H9 (cell line): Measurements from ENCODE around the gene KCNA2. TPM values are rescaled to one million over a fixed set of nuclear protein-coding genes. Genes with fewer than 3 reads are reported as not detected.

ENCODE experiments used
- DNase-seq: peaks from one replicate; pipeline ENCODE4 v3.0.0-alpha.2; 2017
- H2AFZ ChIP-seq: one replicate; pipeline ENCODE4 v1.6.1; 2013; ENCODE audit warnings: mild to moderate bottlenecking, low read length, control low read depth, moderate library complexity
- H2AK5ac ChIP-seq: 2 replicates; pipeline ENCODE4 v1.6.1; 2013; ENCODE audit warnings: low read length, control low read depth, mixed read lengths; ENCODE audit not compliant: insufficient read length
- H2BK120ac ChIP-seq: one replicate; pipeline ENCODE4 v1.6.1; 2013; ENCODE audit warnings: low read depth, mild to moderate bottlenecking, low read length, control low read depth, inconsistent platforms; ENCODE audit not compliant: poor library complexity, severe bottlenecking
- H2BK12ac ChIP-seq: 2 replicates; pipeline ENCODE4 v1.6.1; 2013; ENCODE audit warnings: low read length, control low read depth, mixed read lengths, low read depth; ENCODE audit not compliant: insufficient read length
- H2BK15ac ChIP-seq: 2 replicates; pipeline ENCODE4 v1.6.1; 2013; ENCODE audit warnings: low read depth, low read length, control low read depth
- H2BK20ac ChIP-seq: one replicate; pipeline ENCODE4 v1.6.1; 2013; ENCODE audit warnings: low read depth, mild to moderate bottlenecking, low read length, control low read depth, inconsistent platforms; ENCODE audit not compliant: poor library complexity, severe bottlenecking
- H2BK5ac ChIP-seq: 2 replicates; pipeline ENCODE4 v1.6.1; 2013; ENCODE audit warnings: low read length, control low read depth, mixed read lengths; ENCODE audit not compliant: insufficient read length
- H3K14ac ChIP-seq: 2 replicates; pipeline ENCODE4 v1.6.1; 2013; ENCODE audit warnings: low read length, control low read depth; ENCODE audit not compliant: insufficient read depth
- H3K18ac ChIP-seq: 2 replicates; pipeline ENCODE4 v1.6.1; 2013; ENCODE audit warnings: low read depth, mild to moderate bottlenecking, mixed read lengths, low read length, control low read depth; ENCODE audit not compliant: insufficient read length
- H3K23ac ChIP-seq: 2 replicates; pipeline ENCODE4 v1.6.1; 2013; ENCODE audit warnings: low read length, control low read depth, mixed read lengths, low read depth; ENCODE audit not compliant: insufficient read length
- H3K23me2 ChIP-seq: 2 replicates; pipeline ENCODE4 v1.6.1; 2013; ENCODE audit warnings: low read depth, mild to moderate bottlenecking, mixed read lengths, low read length, control low read depth; ENCODE audit not compliant: insufficient read length, poor library complexity, severe bottlenecking
- H3K27ac ChIP-seq: 2 replicates; pipeline ENCODE4 v1.5.1; 2013; ENCODE audit warnings: low read length, control low read depth, mixed read lengths, low read depth; ENCODE audit not compliant: insufficient read length
- H3K27me3 ChIP-seq: 2 replicates; pipeline ENCODE4 v1.6.1; 2013; ENCODE audit warnings: low read length, control low read depth, inconsistent platforms; ENCODE audit not compliant: insufficient read depth
- H3K4ac ChIP-seq: 2 replicates; pipeline ENCODE4 v1.6.1; 2013; ENCODE audit warnings: low read depth, mild to moderate bottlenecking, control low read depth, inconsistent platforms, low read length, moderate library complexity
- H3K4me1 ChIP-seq: 2 replicates; pipeline ENCODE4 v1.6.1; 2013; ENCODE audit warnings: low read length, control low read depth, inconsistent platforms; ENCODE audit not compliant: insufficient read depth
- H3K4me2 ChIP-seq: 2 replicates; pipeline ENCODE4 v1.6.1; 2013; ENCODE audit warnings: low read length, control low read depth, mixed read lengths; ENCODE audit not compliant: insufficient read length, insufficient read depth
- H3K56ac ChIP-seq: 2 replicates; pipeline ENCODE4 v1.6.1; 2013; ENCODE audit warnings: low read depth, mild to moderate bottlenecking, mixed read lengths, low read length, control low read depth; ENCODE audit not compliant: insufficient read length
- H3K79me1 ChIP-seq: 2 replicates; pipeline ENCODE4 v1.6.1; 2013; ENCODE audit warnings: low read depth, mild to moderate bottlenecking, moderate library complexity, low read length, control low read depth, inconsistent platforms; ENCODE audit not compliant: insufficient read depth, poor library complexity, severe bottlenecking
- H3K79me2 ChIP-seq: 2 replicates; pipeline ENCODE4 v1.6.1; 2013; ENCODE audit warnings: low read length, control low read depth, inconsistent platforms; ENCODE audit not compliant: insufficient read depth
- H3K9ac ChIP-seq: 2 replicates; pipeline ENCODE4 v1.6.1; 2013; ENCODE audit warnings: low read length, control low read depth, mixed read lengths; ENCODE audit not compliant: insufficient read length; ENCODE audit errors: extremely low read depth
- H3K9me3 ChIP-seq: one replicate; pipeline ENCODE4 v1.6.1; 2013; ENCODE audit warnings: low read depth, low read length, inconsistent platforms; ENCODE audit not compliant: control insufficient read depth
- H3T11ph ChIP-seq: one replicate; pipeline ENCODE4 v1.6.1; 2013; ENCODE audit warnings: mild to moderate bottlenecking, low read length, control low read depth, inconsistent platforms
- H4K20me1 ChIP-seq: one replicate; pipeline ENCODE4 v1.6.1; 2013; ENCODE audit not compliant: control insufficient read depth, insufficient read length, insufficient read depth
- H4K5ac ChIP-seq: 2 replicates; pipeline ENCODE4 v1.6.1; 2013; ENCODE audit warnings: low read depth, mild to moderate bottlenecking, mixed read lengths, low read length, control low read depth; ENCODE audit not compliant: insufficient read length
- H4K8ac ChIP-seq: replicated peaks from 2 replicates; pipeline ENCODE4 v1.6.1; 2013; ENCODE audit warnings: low read length, control low read depth, mixed read lengths, low read depth; ENCODE audit not compliant: insufficient read length
- H4K91ac ChIP-seq: 2 replicates; pipeline ENCODE4 v1.6.1; 2013; ENCODE audit warnings: low read depth, mild to moderate bottlenecking, moderate library complexity, mixed read lengths, low read length, control low read depth; ENCODE audit not compliant: insufficient read length
- H3K27ac Mint-ChIP-seq, 3 experiments: 2 replicates in 2 of 3; 3 replicates in 1 of 3; pipeline ENCODE4 v1.8.0; 2020 to 2021; ENCODE audit warnings: mixed read lengths in 3 of 3, mild to moderate bottlenecking in 1 of 3, moderate library complexity in 1 of 3
- H3K27me3 Mint-ChIP-seq: 2 replicates; pipeline ENCODE4 v1.8.0; 2021; ENCODE audit warnings: low read depth, mild to moderate bottlenecking, moderate library complexity, mixed read lengths
- H3K36me3 Mint-ChIP-seq, 3 experiments: 2 replicates in 2 of 3; 3 replicates in 1 of 3; pipeline ENCODE4 v1.8.0; 2020 to 2021; ENCODE audit warnings: low read depth in 3 of 3, mixed read lengths in 3 of 3; ENCODE audit not compliant: insufficient read depth in 1 of 3
- H3K4me1 Mint-ChIP-seq, 2 experiments: 2 replicates each; pipeline ENCODE4 v1.8.0; 2020; ENCODE audit warnings: mixed read lengths in 2 of 2
- H3K4me3 Mint-ChIP-seq, 2 experiments: 2 replicates in 1 of 2; 3 replicates in 1 of 2; pipeline ENCODE4 v1.8.0; 2020 to 2021; ENCODE audit warnings: mild to moderate bottlenecking in 2 of 2, mixed read lengths in 2 of 2, moderate library complexity in 1 of 2
- H3K9me3 Mint-ChIP-seq, 2 experiments: 2 replicates in 1 of 2; 3 replicates in 1 of 2; pipeline ENCODE4 v1.8.0; 2020; ENCODE audit warnings: mild to moderate bottlenecking in 2 of 2, mixed read lengths in 2 of 2, moderate library complexity in 1 of 2
- WGBS: extraction: QIAGEN DNeasy Blood & Tissue Kit; methylation state at CpG from one replicate; pipeline ENCODE4 v1.1.7; 2013; ENCODE audit warnings: missing lambda C conversion rate, low lambda C conversion rate, mixed read lengths; ENCODE audit not compliant: insufficient read length; ENCODE audit errors: extremely low coverage; 5-methylcytosine and 5-hydroxymethylcytosine counted together
- total RNA-seq: library from RNA; stranded (reverse); gene quantifications from 2 replicates; pipeline ENCODE4 v1.2.1, GENCODE V29; 2021
- TF ChIP-seq, protein P1 (sequence below): fragments of 200-600 bp; sonication (generic); conservative IDR thresholded peaks from 3 replicates; pipeline ENCODE4 v1.8.0; 2021; ENCODE audit warnings: antibody characterized with exemption, mild to moderate bottlenecking

The KCNA2 gene
- total RNA-seq, 1 experiment from 2014 or later = 0.33 TPM

DNA sequence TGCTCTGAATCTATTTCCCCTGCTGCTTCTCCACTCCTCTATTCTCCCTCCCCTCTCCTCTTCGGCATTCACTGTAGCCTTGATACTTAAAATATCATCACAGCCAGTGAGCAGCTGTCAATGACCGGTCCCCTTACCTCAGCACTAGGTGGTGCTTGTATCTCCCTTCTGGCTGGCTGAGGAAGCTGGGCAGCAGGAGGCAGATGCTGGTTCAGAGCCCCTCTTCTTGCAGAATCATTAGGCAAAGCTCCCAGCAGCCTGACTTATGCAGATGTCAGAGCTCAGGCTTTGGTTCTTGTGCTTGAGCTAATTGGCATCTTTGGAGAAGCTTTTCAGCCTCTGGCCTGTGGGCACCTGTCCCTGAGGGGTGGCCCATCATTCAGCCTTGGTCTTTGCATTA, 31.9 kb upstream of the KCNA2 start:
- Histone ChIP-seq H3K4me2 (no peak overlapping the region), H3K4ac (no peak overlapping the region), H2BK12ac (no peak overlapping the region), H4K8ac (no peak overlapping the region), H3K23me2 (no peaks in the 10 kb centered on the region), H2AFZ (no peak overlapping the region), H2BK20ac (no peak overlapping the region), H3K23ac (no peak overlapping the region), H3K4me1 (no peaks in the 10 kb centered on the region), H2AK5ac (no peak overlapping the region), H3K18ac (no peak overlapping the region), H4K20me1 (no peaks in the 10 kb centered on the region), H3K56ac (no peak overlapping the region), H4K91ac (no peak overlapping the region), H3T11ph (no peak overlapping the region), H2BK5ac (no peak overlapping the region), H3K27ac (no peak overlapping the region), H3K9ac (no peak overlapping the region), H3K27me3 (no peaks in the 10 kb centered on the region), H4K5ac (no peak overlapping the region), H3K9me3 (no peaks in the 10 kb centered on the region), H3K14ac (no peak overlapping the region), H3K79me1 (no peaks in the 10 kb centered on the region), H2BK15ac (no peak overlapping the region), H2BK120ac (no peak overlapping the region), H3K79me2 (no peaks in the 10 kb centered on the region)
- no peaks in the 10 kb centered on the region for H3K4me1 Mint-ChIP-seq
- DNase-seq = no peak
- H3K27ac Mint-ChIP-seq = no peak overlapping the region
- no peaks in the 10 kb centered on the region for H3K36me3 Mint-ChIP-seq
- H3K9me3 Mint-ChIP-seq = no peaks in the 10 kb centered on the region
- H3K27me3 Mint-ChIP-seq = peaks cover 18% of the 10 kb centered on the region
- H3K4me3 Mint-ChIP-seq = no peak overlapping the region
- WGBS = no CpG with 5 or more reads among the region's 2 CpGs
- TF ChIP-seq, protein P1, sequence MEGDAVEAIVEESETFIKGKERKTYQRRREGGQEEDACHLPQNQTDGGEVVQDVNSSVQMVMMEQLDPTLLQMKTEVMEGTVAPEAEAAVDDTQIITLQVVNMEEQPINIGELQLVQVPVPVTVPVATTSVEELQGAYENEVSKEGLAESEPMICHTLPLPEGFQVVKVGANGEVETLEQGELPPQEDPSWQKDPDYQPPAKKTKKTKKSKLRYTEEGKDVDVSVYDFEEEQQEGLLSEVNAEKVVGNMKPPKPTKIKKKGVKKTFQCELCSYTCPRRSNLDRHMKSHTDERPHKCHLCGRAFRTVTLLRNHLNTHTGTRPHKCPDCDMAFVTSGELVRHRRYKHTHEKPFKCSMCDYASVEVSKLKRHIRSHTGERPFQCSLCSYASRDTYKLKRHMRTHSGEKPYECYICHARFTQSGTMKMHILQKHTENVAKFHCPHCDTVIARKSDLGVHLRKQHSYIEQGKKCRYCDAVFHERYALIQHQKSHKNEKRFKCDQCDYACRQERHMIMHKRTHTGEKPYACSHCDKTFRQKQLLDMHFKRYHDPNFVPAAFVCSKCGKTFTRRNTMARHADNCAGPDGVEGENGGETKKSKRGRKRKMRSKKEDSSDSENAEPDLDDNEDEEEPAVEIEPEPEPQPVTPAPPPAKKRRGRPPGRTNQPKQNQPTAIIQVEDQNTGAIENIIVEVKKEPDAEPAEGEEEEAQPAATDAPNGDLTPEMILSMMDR = peak; percentile 15; the same call in 1 of the 3 replicates
